Trophoblast cell (in vitro differentiated cells and primary cell): ENCODE data around the gene ATG16L1.

Experiments used
- DNase-seq, 2 donors: peaks; one replicate each; pipeline ENCODE4 v3.0.0-alpha.2; 2016
- H2AFZ ChIP-seq: 2 replicates; pipeline ENCODE4 v1.6.1; 2013; ENCODE audit warnings: low read length, moderate library complexity, mild to moderate bottlenecking; ENCODE audit not compliant: insufficient read depth, poor library complexity
- H2AK5ac ChIP-seq: 2 replicates; pipeline ENCODE4 v1.6.1; 2013; ENCODE audit warnings: mild to moderate bottlenecking, low read length
- H2BK120ac ChIP-seq: 2 replicates; pipeline ENCODE4 v1.6.1; 2013; ENCODE audit warnings: low read length, mild to moderate bottlenecking, moderate library complexity; ENCODE audit not compliant: insufficient read depth, poor library complexity
- H2BK12ac ChIP-seq: 2 replicates; pipeline ENCODE4 v1.6.1; 2013; ENCODE audit warnings: mild to moderate bottlenecking, low read length, moderate library complexity
- H2BK5ac ChIP-seq: 2 replicates; pipeline ENCODE4 v1.6.1; 2013; ENCODE audit warnings: low read length, low read depth, moderate library complexity, mild to moderate bottlenecking; ENCODE audit not compliant: poor library complexity
- H3K14ac ChIP-seq: 2 replicates; pipeline ENCODE4 v1.6.1; 2013; ENCODE audit warnings: mild to moderate bottlenecking, low read length
- H3K18ac ChIP-seq: 2 replicates; pipeline ENCODE4 v1.6.1; 2013; ENCODE audit warnings: mild to moderate bottlenecking, low read length
- H3K23ac ChIP-seq: 2 replicates; pipeline ENCODE4 v1.6.1; 2013; ENCODE audit warnings: low read length
- H3K27ac ChIP-seq: 2 replicates; pipeline ENCODE4 v1.5.1; 2013; ENCODE audit warnings: low read depth, mild to moderate bottlenecking, inconsistent platforms, low read length, moderate library complexity
- H3K27me3 ChIP-seq: 2 replicates; pipeline ENCODE4 v1.6.1; 2013; ENCODE audit warnings: inconsistent platforms, mild to moderate bottlenecking, low read length, moderate library complexity; ENCODE audit not compliant: insufficient read depth
- H3K36me3 ChIP-seq, 2 experiments: 1 replicate in 1 of 2; 2 replicates in 1 of 2; pipeline ENCODE4 v1.6.1; 2013; ENCODE audit warnings: low read length in 2 of 2, mild to moderate bottlenecking in 2 of 2, moderate library complexity in 1 of 2; ENCODE audit not compliant: insufficient read depth in 2 of 2, control insufficient read depth in 1 of 2
- H3K4ac ChIP-seq: 2 replicates; pipeline ENCODE4 v1.6.1; 2013; ENCODE audit warnings: low read depth, mild to moderate bottlenecking, low read length, moderate library complexity
- H3K4me1 ChIP-seq, 2 experiments: 1 replicate in 1 of 2; 2 replicates in 1 of 2; pipeline ENCODE4 v1.6.1; 2013; ENCODE audit warnings: low read length in 2 of 2, mild to moderate bottlenecking in 2 of 2, moderate library complexity in 1 of 2; ENCODE audit not compliant: insufficient read depth in 2 of 2, control insufficient read depth in 1 of 2
- H3K4me2 ChIP-seq: 2 replicates; pipeline ENCODE4 v1.6.1; 2013; ENCODE audit warnings: inconsistent platforms, mild to moderate bottlenecking, low read length, moderate library complexity
- H3K4me3 ChIP-seq: 2 replicates; pipeline ENCODE4 v1.5.1; 2013; ENCODE audit warnings: mild to moderate bottlenecking, low read depth, low read length, inconsistent platforms
- H3K79me1 ChIP-seq: one replicate; pipeline ENCODE4 v1.6.1; 2013; ENCODE audit warnings: low read length
- H3K79me2 ChIP-seq: 2 replicates; pipeline ENCODE4 v1.6.1; 2013; ENCODE audit warnings: low read length, mild to moderate bottlenecking; ENCODE audit not compliant: control insufficient read depth, insufficient read depth, poor library complexity
- H3K9ac ChIP-seq: 2 replicates; pipeline ENCODE4 v1.6.1; 2013; ENCODE audit warnings: mild to moderate bottlenecking, low read length
- H3K9me3 ChIP-seq: 2 replicates; pipeline ENCODE4 v1.6.1; 2013; ENCODE audit warnings: low read depth, mild to moderate bottlenecking, control low read depth, inconsistent platforms, low read length; ENCODE audit not compliant: insufficient read depth
- H4K12ac ChIP-seq: 2 replicates; pipeline ENCODE4 v1.6.1; 2013; ENCODE audit warnings: low read depth, mild to moderate bottlenecking, low read length, moderate library complexity
- H4K8ac ChIP-seq: 2 replicates; pipeline ENCODE4 v1.6.1; 2013; ENCODE audit warnings: low read depth, mild to moderate bottlenecking, low read length, moderate library complexity
- H4K91ac ChIP-seq: one replicate; pipeline ENCODE4 v1.6.1; 2013; ENCODE audit warnings: low read depth, mild to moderate bottlenecking, low read length, moderate library complexity
- WGBS: extraction: QIAGEN DNeasy Blood & Tissue Kit; methylation state at CpG from one replicate; pipeline ENCODE4 v1.1.7; 2013; ENCODE audit warnings: missing lambda C conversion rate; ENCODE audit not compliant: insufficient read length, insufficient coverage; ENCODE audit errors: extremely low coverage; 5-methylcytosine and 5-hydroxymethylcytosine counted together

Gene ATG16L1

GRCh38 chr2:233235977-233236376, 15.5 kb upstream of the ATG16L1 start:
- H3K27ac ChIP-seq = no peak overlapping the region
- H3K4me2 ChIP-seq = no peak overlapping the region
- H2BK5ac ChIP-seq = no peak overlapping the region
- H3K79me1 ChIP-seq = no peaks in the 10 kb centered on the region
- no peak overlapping the region for H2AK5ac ChIP-seq
- no peaks in the 10 kb centered on the region for H3K4me1 ChIP-seq
- H3K4me3 ChIP-seq = no peak overlapping the region
- H4K12ac ChIP-seq = no peak overlapping the region
- H3K9me3 ChIP-seq = no peaks in the 10 kb centered on the region
- H3K79me2 ChIP-seq = no peaks in the 10 kb centered on the region
- H4K91ac ChIP-seq = no peak overlapping the region
- H2BK12ac ChIP-seq = no peak overlapping the region
- H3K14ac ChIP-seq = no peak overlapping the region
- no peak overlapping the region for H3K18ac ChIP-seq
- no peak for DNase-seq
- no peak overlapping the region for H2AFZ ChIP-seq
- H2BK120ac ChIP-seq = no peak overlapping the region
- no peak overlapping the region for H3K9ac ChIP-seq
- no CpG with 5 or more reads among the region's 9 CpGs for WGBS
- H3K36me3 ChIP-seq = no peaks in the 10 kb centered on the region
- no peak overlapping the region for H3K4ac ChIP-seq
- H4K8ac ChIP-seq = no peak overlapping the region
- no peaks in the 10 kb centered on the region for H3K27me3 ChIP-seq
- no peak overlapping the region for H3K23ac ChIP-seq

- Histone ChIP-seq H3K27ac (no peak overlapping the region), H2AK5ac (no peak overlapping the region), H3K4me3 (no peak overlapping the region), H3K4me1 (no peaks in the 10 kb centered on the region), H3K4me2 (no peak overlapping the region), H4K12ac (no peak overlapping the region), H3K27me3 (no peaks in the 10 kb centered on the region), H3K79me1 (no peaks in the 10 kb centered on the region), H3K23ac (no peak overlapping the region), H3K18ac (no peak overlapping the region), H3K36me3 (no peaks in the 10 kb centered on the region), H4K91ac (no peak overlapping the region), H2AFZ (no peak overlapping the region), H3K14ac (no peak overlapping the region), H2BK12ac (no peak overlapping the region), H2BK5ac (no peak overlapping the region), H2BK120ac (no peak overlapping the region), H3K79me2 (no peaks in the 10 kb centered on the region), H3K4ac (no peak overlapping the region), H3K9ac (no peak overlapping the region), H4K8ac (no peak overlapping the region), H3K9me3 (no peaks in the 10 kb centered on the region)
- WGBS = no CpG with 5 or more reads among the region's 7 CpGs
- DNase-seq = no peak
These were observed 14.5 kb upstream of the ATG16L1 start for GRCh38 chr2:233236820-233237589.

- Histone ChIP-seq H4K91ac (no peak overlapping the region), H3K9me3 (no peaks in the 10 kb centered on the region), H2AFZ (no peak overlapping the region), H3K14ac (no peak overlapping the region), H2AK5ac (no peak overlapping the region), H2BK5ac (no peak overlapping the region), H2BK120ac (no peak overlapping the region), H3K4ac (no peak overlapping the region), H3K9ac (no peak overlapping the region), H3K79me1 (peaks cover 5% of the 10 kb centered on the region), H2BK12ac (no peak overlapping the region), H3K79me2 (no peaks in the 10 kb centered on the region), H3K36me3 (no peaks in the 10 kb centered on the region), H3K4me1 (peaks cover 10 to 11% of the 10 kb centered on the region in 2 experiments), H3K23ac (no peak overlapping the region), H3K18ac (no peak overlapping the region), H3K27ac (no peak overlapping the region), H4K12ac (no peak overlapping the region), H3K4me2 (no peak overlapping the region), H3K27me3 (no peaks in the 10 kb centered on the region), H3K4me3 (no peak overlapping the region), H4K8ac (no peak overlapping the region)
- no peak for DNase-seq
- WGBS = no CpG with 5 or more reads among the region's 2 CpGs
These were observed 10.6 kb upstream of the ATG16L1 start for GRCh38 chr2:233240897-233241296.

GRCh38 chr2:233241803-233242202, 9.7 kb upstream of the ATG16L1 start:
- no peak overlapping the region for H4K12ac ChIP-seq
- no peak overlapping the region for H2BK12ac ChIP-seq
- WGBS = no CpG with 5 or more reads among the region's 3 CpGs
- H3K23ac ChIP-seq = no peak overlapping the region
- H3K4me1 ChIP-seq = peaks cover 10 to 11% of the 10 kb centered on the region in 2 experiments
- H3K9ac ChIP-seq = no peak overlapping the region
- H3K4me3 ChIP-seq = no peak overlapping the region
- peaks cover 5% of the 10 kb centered on the region for H3K79me1 ChIP-seq
- no peaks in the 10 kb centered on the region for H3K36me3 ChIP-seq
- no peak overlapping the region for H2BK5ac ChIP-seq
- H3K79me2 ChIP-seq = no peaks in the 10 kb centered on the region
- H3K14ac ChIP-seq = no peak overlapping the region
- H2AK5ac ChIP-seq = no peak overlapping the region
- H2BK120ac ChIP-seq = no peak overlapping the region
- no peak overlapping the region for H3K4me2 ChIP-seq
- H2AFZ ChIP-seq = no peak overlapping the region
- H3K4ac ChIP-seq = no peak overlapping the region
- H3K9me3 ChIP-seq = no peaks in the 10 kb centered on the region
- no peaks in the 10 kb centered on the region for H3K27me3 ChIP-seq
- H3K27ac ChIP-seq = no peak overlapping the region
- no peak overlapping the region for H4K91ac ChIP-seq
- no peak overlapping the region for H4K8ac ChIP-seq
- DNase-seq = no peak
- H3K18ac ChIP-seq = no peak overlapping the region
